ENCODE results near the gene OSBPL7.
A peak's percentile ranks its signal among the peaks of the same experiment; 100 is the strongest.

The OSBPL7 gene

GRCh38 chr17:47846716-47847340 is 25.2 kb upstream of the OSBPL7 start:
- DNase-seq = no peak

- no peak for DNase-seq
Observed at GRCh38 chr17:47845716-47846075, 24.1 kb upstream of the OSBPL7 start.

GRCh38 chr17:47844814-47845715 is 23.5 kb upstream of the OSBPL7 start:
- no peak for DNase-seq

- no peak for DNase-seq
Observed at GRCh38 chr17:47844227-47844626, 22.6 kb upstream of the OSBPL7 start.

GRCh38 chr17:47843391-47843730 is 21.8 kb upstream of the OSBPL7 start:
- no peak for DNase-seq

GRCh38 chr17:47841488-47842291 is 20.1 kb upstream of the OSBPL7 start:
- no peak for DNase-seq

- DNase-seq = peak; percentile 81
Observed at GRCh38 chr17:47840742-47841487, 19.3 kb upstream of the OSBPL7 start, which contains the start of gene SCRN2. Gene SCRN2, minus strand, starts transcription at chr17:47841273. Its CDS starts 430 bp downstream, at chr17:47840843.

- DNase-seq = no peak
Observed at GRCh38 chr17:47840001-47840741, 18.6 kb upstream of the OSBPL7 start.

- DNase-seq = no peak
Observed at GRCh38 chr17:47839071-47839470, 17.5 kb upstream of the OSBPL7 start.

- DNase-seq = no peak
Observed at GRCh38 chr17:47838636-47839035, 17.0 kb upstream of the OSBPL7 start.

GRCh38 chr17:47837401-47838039 is 15.9 kb upstream of the OSBPL7 start:
- DNase-seq = no peak

- DNase-seq = no peak
Observed at GRCh38 chr17:47836601-47837000, 15.0 kb upstream of the OSBPL7 start.

GRCh38 chr17:47834756-47835155 is 13.2 kb upstream of the OSBPL7 start:
- DNase-seq = no peak

GRCh38 chr17:47831934-47832327 is 10.3 kb upstream of the OSBPL7 start:
- DNase-seq = no peak

GRCh38 chr17:47831003-47831933 is 9.7 kb upstream of the OSBPL7 start, which contains the start of the genes LRRC46 and MRPL10:
Gene LRRC46, plus strand, starts transcription at chr17:47831670. Its CDS starts 320 bp downstream, at chr17:47831990.
Gene MRPL10, minus strand, starts transcription at chr17:47831541. Its CDS starts 30 bp downstream, at chr17:47831511.
- DNase-seq = peak; percentile 94

GRCh38 chr17:47830396-47831002 is 8.9 kb upstream of the OSBPL7 start:
- DNase-seq = no peak

- DNase-seq = no peak
Observed at GRCh38 chr17:47829870-47830269, 8.3 kb upstream of the OSBPL7 start.

- no peak for DNase-seq
Observed at GRCh38 chr17:47823519-47823918, 1.9 kb upstream of the OSBPL7 start.

GRCh38 chr17:47822785-47823184 is 1.2 kb upstream of the OSBPL7 start:
- DNase-seq = no peak

- DNase-seq = no peak
Observed at GRCh38 chr17:47821031-47821423, 567 bp downstream of the OSBPL7 start.

Data from NCI-H1694 treated with DMSO at 0.1 percent for 48 hours (cell line).